SH-SY5Y (cell line): ENCODE data around the gene CLGN.

Experiments
- GATA2 ChIP-seq: IDR thresholded peaks from 2 replicates; pipeline ENCODE4 v1.6.1; 2011; ENCODE audit warnings: mild to moderate bottlenecking, low read depth, low read length
- GATA3 ChIP-seq: IDR thresholded peaks from 2 replicates; pipeline ENCODE4 v1.6.1; 2011; ENCODE audit warnings: low read depth, mild to moderate bottlenecking, low read length, moderate library complexity

The CLGN gene

DNA sequence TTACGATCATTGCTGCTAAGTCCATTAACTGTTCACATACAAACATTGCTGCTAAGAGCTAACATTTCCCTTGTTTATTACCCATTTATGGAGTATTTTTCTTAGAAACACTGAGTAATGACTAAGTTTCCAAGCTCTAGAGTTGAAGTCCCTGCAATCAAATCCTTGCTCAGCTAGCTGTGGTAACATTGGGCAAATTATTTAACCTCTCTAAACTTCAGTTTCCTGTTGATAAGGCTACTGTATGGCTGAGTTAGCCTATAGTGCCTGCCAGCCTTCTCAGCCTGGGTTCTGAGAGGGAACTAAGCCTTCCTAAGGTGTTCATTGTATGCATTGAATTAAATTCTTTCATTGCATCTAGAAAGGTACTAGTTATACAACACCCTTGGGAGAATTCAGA is 69.2 kb downstream of the CLGN start:
- TF ChIP-seq GATA3 (no peak), GATA2 (no peak)

DNA sequence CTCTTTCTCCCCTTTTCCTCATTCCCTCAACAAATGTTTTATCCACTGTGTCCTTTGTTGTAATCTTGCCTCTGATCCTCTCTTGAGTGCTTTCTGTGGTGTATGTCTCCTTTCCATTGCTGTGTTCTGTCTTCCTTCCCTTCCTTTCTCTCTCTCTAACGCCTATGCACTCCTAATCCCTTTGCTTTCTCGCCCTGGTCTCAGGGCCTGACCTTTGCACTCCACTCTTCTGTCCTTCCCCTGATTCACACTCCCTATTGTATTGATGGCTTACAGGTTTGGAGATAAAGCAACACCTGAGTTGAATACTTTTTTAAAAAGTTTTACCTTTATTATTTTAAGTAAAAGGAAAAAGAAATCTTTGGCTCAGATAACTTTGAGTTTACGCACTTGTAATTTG is 69.6 kb downstream of the CLGN start:
- no peak for TF ChIP-seq GATA2
- TF ChIP-seq GATA3: no peak

DNA sequence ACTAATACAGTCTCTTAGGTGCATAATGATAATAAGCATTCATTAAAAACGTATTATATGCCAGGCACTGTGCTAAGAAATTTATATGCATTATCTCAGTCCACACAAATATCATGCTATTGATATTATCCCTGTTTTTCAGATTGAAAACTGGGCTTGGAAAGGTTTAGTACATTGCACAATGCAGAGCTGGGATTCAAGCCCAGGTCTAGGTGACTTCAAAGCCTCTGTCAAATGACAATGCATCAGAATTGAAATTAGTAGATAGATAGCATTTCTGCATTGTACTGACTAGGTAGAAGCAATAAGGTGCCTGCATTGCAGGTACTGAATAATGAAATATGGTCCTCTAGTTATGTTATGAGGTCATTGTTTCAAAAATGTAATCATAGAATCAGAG is 72.2 kb downstream of the CLGN start:
- TF ChIP-seq GATA3 (no peak), GATA2 (no peak)

GRCh38 chr4:140353786-140354185 is 73.7 kb downstream of the CLGN start:
- TF ChIP-seq GATA3 (no peak), GATA2 (no peak)

- TF ChIP-seq GATA3 (no peak), GATA2 (no peak)
Measured at GRCh38 chr4:140351093-140352075, 76.1 kb downstream of the CLGN start.

DNA sequence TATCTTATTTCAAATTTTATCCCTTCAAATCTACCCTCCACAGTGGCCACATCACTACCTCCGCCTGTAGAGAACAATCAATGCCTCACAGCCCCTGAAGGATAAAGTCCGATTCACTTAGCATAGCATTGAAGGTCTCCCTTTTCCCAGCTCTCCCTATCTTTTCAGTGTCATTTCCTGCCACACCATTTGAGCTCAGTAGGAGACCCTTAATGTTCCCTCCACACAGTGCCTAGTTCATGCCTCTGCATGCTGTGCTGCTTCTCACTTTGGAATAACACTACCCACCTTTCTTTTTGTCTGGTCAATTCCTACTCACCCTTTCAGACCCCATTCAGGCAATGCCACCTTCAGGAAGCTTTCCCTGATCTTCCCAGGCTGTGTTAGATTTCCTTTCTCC is 77.6 kb downstream of the CLGN start:
- no peak for TF ChIP-seq GATA3
- no peak for TF ChIP-seq GATA2

DNA sequence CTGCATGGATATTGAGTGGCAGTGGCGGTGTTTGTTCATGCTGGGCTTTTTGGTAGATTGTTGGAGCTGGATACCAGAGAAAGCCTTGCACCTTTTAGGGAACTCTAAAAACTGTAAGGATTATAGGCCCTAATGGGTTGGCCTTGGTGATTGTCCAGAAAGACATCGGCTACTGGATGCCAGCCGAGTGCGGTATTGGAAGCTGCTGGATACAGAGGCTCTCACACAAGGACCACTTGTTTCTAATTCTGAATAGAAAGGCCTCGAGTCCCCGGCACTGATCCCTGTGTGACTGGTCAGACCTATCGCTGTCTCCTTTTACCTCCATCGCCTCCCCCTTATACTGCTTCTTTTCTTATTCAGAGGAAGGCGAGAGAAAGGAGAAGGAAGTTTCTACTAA is 81.3 kb downstream of the CLGN start:
- TF ChIP-seq GATA2 (no peak), GATA3 (no peak)

DNA sequence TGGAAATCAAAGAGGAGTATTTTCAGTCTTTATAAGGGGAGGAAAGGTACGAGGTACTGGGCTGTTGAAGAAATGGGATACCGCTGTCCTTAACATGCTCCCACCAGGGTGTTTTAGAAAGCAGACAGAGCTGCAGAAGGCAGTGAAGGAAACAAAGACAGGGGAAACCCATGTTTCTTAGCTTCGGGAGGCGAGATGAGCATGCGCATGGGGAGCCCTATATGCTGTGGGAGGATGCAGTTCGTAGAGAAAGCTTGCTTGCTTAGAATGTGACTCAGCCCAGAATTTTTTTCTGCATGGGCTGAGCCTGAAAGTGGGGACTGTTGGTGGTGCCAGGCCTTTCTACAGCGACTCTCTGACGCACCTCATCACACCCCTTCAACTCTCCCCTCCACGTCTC is 82.8 kb downstream of the CLGN start:
- TF ChIP-seq GATA3 (no peak), GATA2 (no peak)

GRCh38 chr4:140344101-140344500 is 83.3 kb downstream of the CLGN start:
- no peak for TF ChIP-seq GATA3
- TF ChIP-seq GATA2: no peak

GRCh38 chr4:140343303-140343702 is 84.1 kb downstream of the CLGN start:
- TF ChIP-seq GATA2: no peak
- no peak for TF ChIP-seq GATA3

DNA sequence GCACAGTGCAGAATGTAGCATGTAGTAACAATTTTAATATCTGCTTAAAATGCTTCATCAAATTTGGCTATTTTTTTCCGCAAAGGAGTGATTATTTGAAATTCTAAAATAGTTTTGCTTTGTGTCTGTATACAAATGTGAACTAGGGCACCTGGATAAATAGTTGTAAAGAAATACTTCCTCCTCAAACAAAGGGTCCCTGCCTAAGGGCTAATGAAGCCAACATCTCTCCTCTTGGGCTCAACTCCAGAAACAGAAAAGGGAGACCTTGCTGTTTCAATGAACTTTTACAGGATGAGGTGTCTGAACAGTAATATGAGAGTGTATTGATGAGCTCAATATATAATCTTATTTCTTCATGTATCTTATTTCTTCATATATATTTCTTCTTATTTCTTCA is 84.8 kb downstream of the CLGN start:
- no peak for TF ChIP-seq GATA2
- no peak for TF ChIP-seq GATA3
